GM12864 (cell line): ENCODE results near the gene UCK1.

Source experiments
- DNase-seq: peaks from one replicate; pipeline ENCODE4 v3.0.0-alpha.2; 2011; ENCODE audit warnings: low read depth
- H3K4me3 ChIP-seq: 2 replicates; pipeline ENCODE4 v1.5.1; 2011; ENCODE audit warnings: mild to moderate bottlenecking, low read depth, low read length, control low read depth
- TF ChIP-seq, protein P1 (sequence below): IDR thresholded peaks from 2 replicates; pipeline ENCODE4 v1.5.1; 2011; ENCODE audit warnings: low read depth, mild to moderate bottlenecking, moderate library complexity, low read length, control low read depth, inconsistent platforms; ENCODE audit errors: missing control alignments

Gene UCK1

DNA sequence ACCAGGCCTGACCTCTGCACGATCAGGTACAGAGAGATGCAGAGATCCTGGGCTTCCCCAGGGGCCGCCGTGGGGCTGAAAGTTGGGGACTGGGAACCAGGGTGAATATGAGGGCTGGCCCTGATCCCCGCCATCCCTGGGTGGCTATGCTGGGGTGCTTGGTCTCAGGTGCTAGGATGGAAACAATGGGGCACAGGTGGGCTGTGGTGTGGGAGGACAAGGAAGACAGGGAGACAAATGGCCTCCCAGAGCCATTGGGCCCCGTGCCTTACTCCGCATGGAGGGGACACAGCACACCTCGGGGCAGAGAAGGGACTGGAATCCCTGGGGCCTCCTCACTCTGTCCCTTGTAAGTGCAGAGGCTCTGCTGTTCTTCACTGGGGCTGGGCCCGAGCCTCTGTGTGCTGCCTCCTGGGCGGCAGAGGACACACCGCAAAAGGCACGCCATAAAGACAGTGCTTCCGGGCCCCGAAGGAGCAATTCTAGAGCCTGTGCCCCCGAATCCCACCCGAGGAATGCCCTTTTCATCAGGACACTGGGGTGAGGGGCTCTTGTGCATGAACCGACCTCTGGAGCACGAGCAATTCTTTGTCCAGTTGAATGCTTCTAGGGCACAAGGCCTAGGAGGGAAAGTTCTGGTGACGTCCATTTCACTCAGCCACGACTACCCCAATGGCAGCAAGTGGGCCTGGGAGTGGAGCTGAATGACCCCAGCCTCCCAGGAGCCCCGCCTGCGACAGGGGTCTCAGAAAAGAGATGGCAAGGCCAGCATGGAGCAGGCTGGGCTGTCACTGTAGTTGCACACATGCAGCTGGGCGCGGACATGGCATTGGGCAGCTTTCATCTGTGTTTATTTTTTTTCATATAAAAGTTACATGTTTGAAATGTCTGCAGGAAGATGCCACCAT, 45.1 kb upstream of the UCK1 start:
- TF ChIP-seq, protein P1, sequence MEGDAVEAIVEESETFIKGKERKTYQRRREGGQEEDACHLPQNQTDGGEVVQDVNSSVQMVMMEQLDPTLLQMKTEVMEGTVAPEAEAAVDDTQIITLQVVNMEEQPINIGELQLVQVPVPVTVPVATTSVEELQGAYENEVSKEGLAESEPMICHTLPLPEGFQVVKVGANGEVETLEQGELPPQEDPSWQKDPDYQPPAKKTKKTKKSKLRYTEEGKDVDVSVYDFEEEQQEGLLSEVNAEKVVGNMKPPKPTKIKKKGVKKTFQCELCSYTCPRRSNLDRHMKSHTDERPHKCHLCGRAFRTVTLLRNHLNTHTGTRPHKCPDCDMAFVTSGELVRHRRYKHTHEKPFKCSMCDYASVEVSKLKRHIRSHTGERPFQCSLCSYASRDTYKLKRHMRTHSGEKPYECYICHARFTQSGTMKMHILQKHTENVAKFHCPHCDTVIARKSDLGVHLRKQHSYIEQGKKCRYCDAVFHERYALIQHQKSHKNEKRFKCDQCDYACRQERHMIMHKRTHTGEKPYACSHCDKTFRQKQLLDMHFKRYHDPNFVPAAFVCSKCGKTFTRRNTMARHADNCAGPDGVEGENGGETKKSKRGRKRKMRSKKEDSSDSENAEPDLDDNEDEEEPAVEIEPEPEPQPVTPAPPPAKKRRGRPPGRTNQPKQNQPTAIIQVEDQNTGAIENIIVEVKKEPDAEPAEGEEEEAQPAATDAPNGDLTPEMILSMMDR: no peak
- H3K4me3 ChIP-seq: no peak overlapping the region
- no peak for DNase-seq

DNA sequence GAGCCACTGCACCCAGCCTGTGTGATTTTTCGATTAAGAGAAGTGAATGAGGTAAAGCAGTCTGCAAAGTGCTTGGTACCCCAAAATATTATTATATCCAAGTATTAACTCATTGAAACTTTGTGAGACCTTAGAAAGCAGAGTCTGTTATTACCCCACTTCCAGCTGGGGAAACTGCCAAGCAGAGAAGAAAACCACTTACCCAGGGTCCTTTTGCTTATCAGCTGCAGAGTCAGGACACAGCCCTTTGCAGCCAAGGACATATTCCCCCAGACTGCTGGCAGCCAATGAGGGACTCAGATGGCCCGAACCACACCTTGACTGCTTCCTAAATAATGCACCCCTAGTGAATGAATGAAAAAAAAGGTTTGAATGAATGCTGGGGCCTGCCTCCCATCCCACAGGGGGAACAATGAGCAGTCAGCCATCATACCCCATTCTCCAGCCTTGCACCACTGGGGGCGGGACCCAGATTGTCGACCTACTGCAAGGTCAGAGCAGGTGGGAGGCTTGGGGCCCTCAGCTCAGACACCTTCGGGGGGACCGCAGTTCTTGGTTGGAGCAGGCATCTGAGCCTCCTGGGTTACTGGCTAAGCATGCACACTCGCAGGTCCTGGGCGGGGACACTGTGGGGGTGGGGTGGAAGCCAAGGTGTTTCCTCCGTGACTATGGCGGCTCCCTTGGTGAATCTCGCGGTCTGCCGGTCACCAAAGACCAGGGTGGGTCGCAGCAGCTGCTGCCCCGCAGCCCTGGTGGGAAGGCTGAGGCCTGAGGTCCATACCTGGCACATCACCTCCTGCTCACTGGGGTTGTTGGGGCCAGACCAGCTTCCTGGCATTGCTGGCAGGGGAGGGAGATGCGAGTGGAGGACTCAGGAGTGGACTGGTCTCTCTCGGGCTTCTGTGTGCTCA, 43.9 kb upstream of the UCK1 start:
- TF ChIP-seq, protein P1: no peak
- no peak for DNase-seq
- H3K4me3 ChIP-seq: no peak overlapping the region

DNA sequence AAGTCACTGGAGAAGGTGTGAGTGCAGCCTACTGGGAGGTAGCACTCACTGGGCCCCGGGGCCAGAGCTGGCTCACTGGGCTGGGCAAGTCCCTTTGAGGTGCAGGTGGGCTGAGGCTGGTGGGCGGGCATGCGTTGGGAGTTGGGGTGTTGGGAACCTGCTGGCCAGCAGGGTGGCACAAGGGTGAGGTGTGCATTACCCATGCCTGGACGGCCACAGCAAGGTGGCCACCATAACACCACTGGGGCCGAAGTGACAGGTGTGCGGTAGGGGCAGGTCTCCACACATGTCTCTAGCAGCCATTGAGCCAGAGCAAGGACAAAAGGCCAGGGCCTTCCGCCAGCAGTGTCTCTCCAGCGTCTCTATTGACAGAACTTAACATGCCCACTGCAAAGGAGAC, 36.8 kb upstream of the UCK1 start:
- TF ChIP-seq, protein P1: no peak
- no peak for DNase-seq
- H3K4me3 ChIP-seq: no peak overlapping the region

DNA sequence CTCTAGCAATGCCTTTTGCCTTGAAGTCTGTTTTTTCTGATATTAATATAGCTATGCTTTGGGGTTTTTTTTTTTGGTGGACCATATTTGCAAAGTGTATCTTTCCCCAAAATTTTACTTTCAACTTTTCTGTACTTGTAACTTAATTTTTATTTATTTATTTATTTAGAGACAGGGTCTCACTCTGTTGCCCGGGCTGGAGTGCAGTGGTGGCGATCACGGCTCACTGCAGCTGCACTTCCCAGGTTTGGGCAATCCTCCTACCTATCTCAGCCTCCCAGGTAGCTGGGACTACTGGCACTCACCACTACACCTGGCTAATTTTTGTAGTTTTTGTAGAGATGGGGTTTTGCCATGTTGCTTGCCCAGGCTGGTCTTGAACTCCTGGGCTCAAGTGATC, 35.1 kb upstream of the UCK1 start:
- no peak overlapping the region for H3K4me3 ChIP-seq
- TF ChIP-seq, protein P1: no peak
- DNase-seq: no peak

DNA sequence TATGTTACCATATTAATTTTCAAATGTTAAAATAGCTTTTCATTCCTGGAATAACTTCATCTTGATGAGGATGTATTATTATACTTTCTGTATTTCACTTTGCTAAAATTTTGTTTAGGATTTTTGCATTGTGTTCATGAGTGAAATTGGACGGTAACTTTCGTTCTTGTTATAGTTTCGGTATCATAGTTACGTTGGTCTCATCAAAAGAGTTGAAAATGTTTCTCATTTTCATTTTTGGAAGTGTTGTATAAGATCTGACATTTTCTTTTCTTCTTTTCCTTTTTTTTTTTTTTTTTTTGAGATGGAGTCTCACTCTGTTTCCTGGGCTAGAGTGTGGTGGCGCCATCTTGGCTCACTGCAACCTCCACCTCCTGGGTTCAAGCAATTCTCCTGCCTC, 34.3 kb upstream of the UCK1 start:
- no peak for DNase-seq
- H3K4me3 ChIP-seq: no peak overlapping the region
- TF ChIP-seq, protein P1: no peak

DNA sequence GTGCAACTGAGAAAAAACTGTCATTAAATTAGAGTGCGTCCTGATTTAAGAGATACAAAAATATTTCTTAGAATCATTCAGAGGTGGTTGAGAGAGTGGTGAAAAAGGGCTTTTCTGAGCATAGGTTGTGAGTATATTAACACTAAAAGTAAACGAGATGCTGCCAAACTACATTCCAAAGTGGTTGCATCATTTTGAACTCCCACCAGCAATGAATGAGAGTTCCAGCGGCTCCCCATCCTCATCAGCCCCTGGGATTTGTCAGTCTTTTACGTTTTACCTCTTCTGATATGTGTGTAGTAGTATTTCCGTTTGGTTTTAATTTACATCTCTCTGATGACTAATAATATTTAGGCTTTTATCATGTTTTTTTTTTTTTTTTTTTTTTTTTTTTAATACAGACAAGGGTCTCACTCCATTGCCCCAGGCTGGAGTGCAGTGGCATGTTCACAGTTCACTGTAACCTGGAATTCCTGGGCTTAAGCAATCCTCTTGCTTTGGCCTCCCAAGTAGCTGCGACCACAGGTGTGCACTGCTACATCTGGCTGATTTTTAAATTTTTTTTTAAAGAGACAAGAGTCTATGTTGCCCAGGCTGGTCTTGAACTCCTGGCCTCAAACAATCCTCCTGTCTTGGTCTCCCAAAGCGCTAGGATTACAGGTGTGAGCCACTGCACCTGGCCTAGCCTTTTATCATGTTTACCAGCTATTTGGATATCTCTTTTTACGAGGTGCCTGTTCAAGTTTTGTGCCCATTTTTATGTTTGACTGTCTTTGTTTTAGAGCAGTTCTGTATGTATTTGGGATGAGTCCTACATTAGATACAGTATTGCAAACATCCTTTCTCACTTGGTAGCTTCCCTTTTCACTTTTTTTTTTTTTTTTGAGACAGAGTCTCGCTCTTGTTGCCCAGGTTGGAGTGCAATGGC, 31.2 kb upstream of the UCK1 start:
- TF ChIP-seq, protein P1: no peak
- DNase-seq: no peak
- H3K4me3 ChIP-seq: no peak overlapping the region
